Activated CD4-positive, alpha-beta T cell treated with anti-CD3 and anti-CD28 coated beads for 4 hours (primary cell): ENCODE data around the gene TBC1D19.
"Not testable (repeated sequence)": the region's sequence is repeated elsewhere in the genome, so short reads cannot be mapped to it uniquely, and the experiment has no call there.

ENCODE experiments used
- DNase-seq, 2 donors: peaks; one replicate each; pipeline ENCODE4 v3.0.0-alpha.2; 2020

Gene TBC1D19

GRCh38 chr4:26690506-26690905 lies 106.6 kb downstream of the TBC1D19 start:
- no peak for DNase-seq

DNA sequence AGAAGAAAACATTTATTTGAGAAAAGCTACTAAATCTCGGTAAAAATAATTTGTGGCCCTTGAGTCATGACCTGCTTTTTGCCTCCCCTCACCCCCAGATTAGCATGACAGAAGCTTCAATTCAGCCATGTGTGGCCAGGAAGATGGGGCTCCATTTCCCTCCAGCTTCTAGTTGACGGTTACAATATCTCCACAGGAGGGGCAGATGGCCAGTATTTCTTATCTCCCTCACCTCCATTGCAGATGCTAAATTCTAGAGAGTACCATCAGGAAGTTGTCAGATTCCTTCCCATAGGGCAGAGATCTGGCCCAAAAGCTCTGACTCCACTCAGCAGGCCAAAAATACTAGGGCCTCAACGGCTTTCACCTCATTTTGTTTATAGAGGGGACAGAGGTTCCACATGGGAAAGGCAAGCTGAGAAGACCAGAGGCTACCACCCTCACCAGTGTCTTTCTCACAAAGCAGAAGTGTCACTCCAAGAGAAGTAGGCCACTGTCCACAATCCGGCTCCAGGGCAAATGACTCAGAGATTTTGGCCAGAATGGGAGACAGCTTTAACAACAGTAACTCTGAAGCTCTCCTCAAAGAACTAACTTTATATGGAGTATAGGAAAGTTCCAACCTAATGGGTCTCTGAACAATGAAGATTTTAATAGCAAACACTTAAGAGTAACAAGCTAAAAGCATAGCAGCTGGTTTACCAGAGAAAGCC lies 108.3 kb downstream of the TBC1D19 start:
- DNase-seq, result no peak

- not testable (repeated sequence) for DNase-seq
Observed at GRCh38 chr4:26694131-26694530, 110.2 kb downstream of the TBC1D19 start.

- DNase-seq, result no peak
Observed at GRCh38 chr4:26700110-26700509, 116.2 kb downstream of the TBC1D19 start.

- DNase-seq, result no peak
Observed at GRCh38 chr4:26701095-26701494, 117.2 kb downstream of the TBC1D19 start.

DNA sequence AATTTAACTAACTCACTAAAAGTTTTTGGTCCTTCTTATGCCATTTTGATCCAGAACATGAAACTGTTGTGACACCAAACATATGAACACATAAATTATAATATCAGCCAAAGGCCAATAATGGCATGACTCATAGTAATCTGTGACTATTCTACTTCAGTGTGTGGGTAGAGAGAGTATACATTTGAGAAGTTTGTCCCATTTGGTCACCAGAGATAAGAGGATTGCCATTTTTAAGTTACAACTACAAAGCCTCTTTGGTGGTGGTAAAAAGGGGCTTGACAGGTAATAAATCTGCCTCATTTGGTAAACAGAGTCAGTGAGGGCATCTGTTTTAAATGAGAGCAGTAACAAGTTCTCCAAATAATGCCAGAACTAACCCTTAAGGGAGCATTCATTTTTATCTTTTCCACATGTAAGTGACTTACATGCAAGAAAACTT lies 117.9 kb downstream of the TBC1D19 start:
- DNase-seq, result no peak

- DNase-seq, result no peak
Observed at GRCh38 chr4:26707342-26707741, 123.5 kb downstream of the TBC1D19 start.

GRCh38 chr4:26709246-26709645 lies 125.4 kb downstream of the TBC1D19 start:
- no peak for DNase-seq

DNA sequence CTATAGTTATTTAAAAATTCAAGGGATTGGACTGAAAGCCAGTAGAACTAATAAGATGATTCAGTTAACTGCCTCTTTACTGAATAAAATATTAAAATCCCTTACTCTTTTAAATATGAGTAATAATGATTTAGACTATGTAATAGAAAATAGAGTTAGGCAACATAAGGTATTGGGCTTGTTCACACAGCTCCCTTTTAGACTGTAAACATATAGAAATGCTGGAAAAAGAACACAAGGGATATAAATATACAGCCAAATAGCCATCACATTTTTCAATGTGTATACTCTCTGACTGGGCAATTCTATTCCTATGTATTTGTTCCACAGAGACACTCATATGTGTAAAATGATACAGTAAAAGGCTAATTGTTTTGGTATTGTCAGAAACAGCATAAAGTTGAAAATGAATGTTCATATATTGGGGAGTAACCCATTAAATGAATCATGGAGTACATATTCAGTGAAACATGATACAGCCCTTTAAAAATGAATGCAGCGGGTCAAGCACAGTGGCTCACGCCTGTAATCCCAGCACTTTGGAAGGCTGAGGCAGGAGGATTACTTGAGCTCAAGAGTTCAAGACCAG lies 129.8 kb downstream of the TBC1D19 start:
- DNase-seq, result no peak

DNA sequence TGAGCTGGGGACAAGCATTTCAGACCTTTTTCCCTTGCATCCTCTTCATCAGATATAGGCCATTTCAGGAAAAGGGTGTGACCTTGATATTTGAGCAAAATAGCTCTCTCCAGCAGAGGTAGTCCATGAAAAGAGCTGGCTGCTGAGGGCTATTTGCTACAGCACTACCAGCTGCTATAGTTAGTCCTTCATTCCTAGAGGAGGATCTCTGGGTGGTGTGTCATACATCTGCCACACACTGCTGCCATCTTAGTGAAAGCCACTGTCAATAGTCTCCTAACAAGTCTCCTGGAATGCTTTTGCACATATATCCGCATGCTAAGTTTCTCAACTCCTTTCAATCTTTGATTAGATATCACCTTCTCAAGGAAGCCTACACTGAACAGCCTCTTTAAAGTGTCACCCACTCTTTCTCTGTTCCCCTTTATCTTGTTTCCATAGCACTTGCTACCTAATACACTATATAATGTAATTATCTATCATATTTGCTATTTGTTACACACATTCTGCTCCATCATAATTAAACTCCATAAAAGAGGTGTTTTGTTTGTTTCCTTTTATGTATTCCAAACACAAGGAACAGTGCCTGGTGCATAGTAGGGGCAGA lies 131.9 kb downstream of the TBC1D19 start:
- DNase-seq, result no peak

GRCh38 chr4:26717332-26717731 lies 133.4 kb downstream of the TBC1D19 start:
- DNase-seq, result no peak

GRCh38 chr4:26719954-26720552 lies 136.2 kb downstream of the TBC1D19 start:
- no peak for DNase-seq

- DNase-seq, result no peak
Observed at GRCh38 chr4:26721685-26722084, 137.8 kb downstream of the TBC1D19 start.

GRCh38 chr4:26723216-26723615 lies 139.3 kb downstream of the TBC1D19 start:
- no peak for DNase-seq

GRCh38 chr4:26724534-26724933 lies 140.7 kb downstream of the TBC1D19 start:
- no peak for DNase-seq

GRCh38 chr4:26726655-26727387 lies 142.9 kb downstream of the TBC1D19 start:
- no peak for DNase-seq

GRCh38 chr4:26727844-26728243 lies 144.0 kb downstream of the TBC1D19 start:
- DNase-seq, result no peak

- DNase-seq, result no peak
Observed at GRCh38 chr4:26729027-26729426, 145.1 kb downstream of the TBC1D19 start.

DNA sequence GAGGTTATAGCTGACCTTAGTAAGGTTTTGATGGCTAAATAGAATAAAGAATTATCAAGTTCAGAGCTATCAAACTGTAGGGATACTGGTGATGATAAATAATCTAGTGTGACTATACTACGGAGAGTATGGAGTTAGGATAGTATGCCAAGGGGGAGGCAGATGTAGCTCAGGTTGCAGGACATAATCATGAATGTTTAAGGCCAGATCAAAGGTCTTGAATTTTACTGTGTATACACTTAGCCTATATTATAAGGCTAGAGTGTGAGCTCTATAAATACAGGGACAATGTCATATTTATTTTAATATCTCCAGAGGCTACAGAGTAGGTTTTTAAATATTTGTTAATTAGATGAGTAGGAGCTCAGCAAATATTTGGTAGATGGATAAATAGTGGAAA lies 145.7 kb downstream of the TBC1D19 start:
- DNase-seq, result no peak

- DNase-seq, result no peak
Observed at GRCh38 chr4:26731351-26732035, 147.6 kb downstream of the TBC1D19 start.

GRCh38 chr4:26732356-26732755 lies 148.5 kb downstream of the TBC1D19 start:
- DNase-seq, result no peak

- no peak for DNase-seq
Observed at GRCh38 chr4:26736621-26737020, 152.7 kb downstream of the TBC1D19 start.

- DNase-seq, result no peak
Observed at GRCh38 chr4:26737385-26737784, 153.5 kb downstream of the TBC1D19 start.
